ENCODE measurements around the gene SOCS1.

- no peak for TF ChIP-seq ZNF274 (IDR thresholded peaks at IDR 0.05; ENCODE audit: low read depth, low read length)
- no peak for TF ChIP-seq YY1 (IDR thresholded peaks at IDR 0.05; ENCODE audit: insufficient read depth, insufficient read length)
- TF ChIP-seq SUZ12 (IDR thresholded peaks at IDR 0.05; ENCODE audit: extremely low read depth, insufficient read depth, insufficient read length), result no peak
Observed at GRCh38 chr16:11212798-11213196, 43.2 kb downstream of the SOCS1 start.
